GM18873 (cell line): ENCODE data around the gene ONECUT1.

ENCODE experiments used
- ATAC-seq: cut with Tn5 transposase; IDR thresholded peaks from one replicate; pipeline ENCODE4 v1.9.1; 2021; ENCODE audit warnings: mild to moderate bottlenecking, moderate library complexity, moderate number of reproducible peaks; ENCODE audit not compliant: unreplicated experiment, low FRiP score

Gene ONECUT1

GRCh38 chr15:52797625-52798501 is 7.7 kb upstream of the ONECUT1 start:
- no peak for ATAC-seq

GRCh38 chr15:52796753-52797520 is 6.8 kb upstream of the ONECUT1 start:
- no peak for ATAC-seq

- no peak for ATAC-seq
These were observed 6.0 kb upstream of the ONECUT1 start for GRCh38 chr15:52796228-52796521.

GRCh38 chr15:52795464-52796227 is 5.5 kb upstream of the ONECUT1 start:
- ATAC-seq, result no peak

GRCh38 chr15:52794665-52795463 is 4.7 kb upstream of the ONECUT1 start:
- no peak for ATAC-seq

GRCh38 chr15:52791776-52792175 is 1.6 kb upstream of the ONECUT1 start:
- no peak for ATAC-seq

- ATAC-seq, result no peak
These were observed 1.0 kb upstream of the ONECUT1 start for GRCh38 chr15:52790941-52791751.

GRCh38 chr15:52789601-52790168 is 451 bp downstream of the ONECUT1 start:
- no peak for ATAC-seq

GRCh38 chr15:52789008-52789600 is 1.0 kb downstream of the ONECUT1 start:
- no peak for ATAC-seq

GRCh38 chr15:52788099-52788986 is 1.8 kb downstream of the ONECUT1 start:
- no peak for ATAC-seq

GRCh38 chr15:52787549-52788098 is 2.5 kb downstream of the ONECUT1 start:
- ATAC-seq, result no peak

- ATAC-seq, result no peak
These were observed 3.0 kb downstream of the ONECUT1 start for GRCh38 chr15:52787123-52787503.

GRCh38 chr15:52786436-52787122 is 3.6 kb downstream of the ONECUT1 start:
- ATAC-seq, result no peak

- ATAC-seq, result no peak
These were observed 4.3 kb downstream of the ONECUT1 start for GRCh38 chr15:52785672-52786406.

- no peak for ATAC-seq
These were observed 5.1 kb downstream of the ONECUT1 start for GRCh38 chr15:52784799-52785671.
